Adipose tissue (tissue), 3 donors: ENCODE results near the gene OCA2. TPM values are rescaled to one million over a fixed set of nuclear protein-coding genes. Genes with fewer than 3 reads are reported as not detected.
"Not testable (repeated sequence)": the region's sequence is repeated elsewhere in the genome, so short reads cannot be mapped to it uniquely, and the experiment has no call there.

Experiments used
- H3K27ac ChIP-seq: one replicate; pipeline ENCODE4 v1.5.1; 2013; ENCODE audit warnings: low read depth, low read length
- WGBS, 3 donors: extraction: QIAGEN DNeasy Blood & Tissue Kit; methylation state at CpG; one replicate each; pipeline ENCODE4 v1.1.7; 2013; 5-methylcytosine and 5-hydroxymethylcytosine counted together
- polyA plus RNA-seq, 3 donors: library from polyadenylated mRNA; stranded (reverse); fragments of 200-250 nt; gene quantifications; one replicate each; pipeline ENCODE4 v1.2.3, GENCODE V29; 2013
- donor health status: healthy with polysubstance abuse.
- donor health status: Bipolar disorder and iron deficiency.
- donor health status: healthy.

The OCA2 gene
- polyA plus RNA-seq, 3 donors = 0.06 TPM; not detected in 2

- no peak overlapping the region for H3K27ac ChIP-seq
- WGBS, 3 donors = 85 to 86% (median 85%) methylated on average over 10 of the region's 10 CpGs
These were observed 81.6 kb downstream of the OCA2 start for GRCh38 chr15:28017423-28017924.

GRCh38 chr15:28015855-28016254 lies 83.3 kb downstream of the OCA2 start:
- 85 to 89% (median 88%) methylated on average over 10 of the region's 10 CpGs for WGBS, 3 donors

GRCh38 chr15:28014623-28015200 lies 84.4 kb downstream of the OCA2 start:
- no peak overlapping the region for H3K27ac ChIP-seq
- WGBS, 3 donors = 90 to 95% (median 93%) methylated on average over 23 of the region's 23 CpGs

More at GRCh38 chr15:28015855-28016254, 83.3 kb downstream of the OCA2 start:
- H3K27ac ChIP-seq = no peak overlapping the region

GRCh38 chr15:28013976-28014375 lies 85.1 kb downstream of the OCA2 start:
- 88 to 92% (median 90%) methylated on average over 9 of the region's 9 CpGs for WGBS, 3 donors
- no peak overlapping the region for H3K27ac ChIP-seq

- no peak overlapping the region for H3K27ac ChIP-seq
- 86 to 92% (median 89%) methylated on average over 7 of the region's 7 CpGs for WGBS, 3 donors
These were observed 85.6 kb downstream of the OCA2 start for GRCh38 chr15:28013480-28013879.

GRCh38 chr15:28012231-28012630 lies 86.9 kb downstream of the OCA2 start:
- WGBS, 3 donors = 85 to 92% (median 89%) methylated on average over 4 of the region's 4 CpGs
- H3K27ac ChIP-seq = no peak overlapping the region

GRCh38 chr15:28008175-28008574 lies 90.9 kb downstream of the OCA2 start:
- 86 to 92% (median 90%) methylated on average over 2 of the region's 2 CpGs for WGBS, 3 donors
- not testable (repeated sequence) for H3K27ac ChIP-seq

- no peak overlapping the region for H3K27ac ChIP-seq
- 82 to 83% (median 82%) methylated on average over 9 of the region's 9 CpGs for WGBS, 3 donors
These were observed 92.8 kb downstream of the OCA2 start for GRCh38 chr15:28006116-28006905.

- 89 to 93% (median 90%) methylated on average over 15 of the region's 15 CpGs for WGBS, 3 donors
- H3K27ac ChIP-seq = no peak overlapping the region
These were observed 94.0 kb downstream of the OCA2 start for GRCh38 chr15:28005004-28005527.

- H3K27ac ChIP-seq = no peak overlapping the region
- 75 to 89% (median 87%) methylated on average over 24 of the region's 24 CpGs for WGBS, 3 donors
These were observed 94.7 kb downstream of the OCA2 start for GRCh38 chr15:28004143-28005003.

GRCh38 chr15:28003302-28004037 lies 95.6 kb downstream of the OCA2 start:
- H3K27ac ChIP-seq = no peak overlapping the region
- 95 to 96% (median 95%) methylated on average over 63 of the region's 63 CpGs for WGBS, 3 donors

GRCh38 chr15:28002867-28003266 lies 96.2 kb downstream of the OCA2 start:
- WGBS, 3 donors = 76 to 90% (median 76%) methylated on average over 10 of the region's 10 CpGs

GRCh38 chr15:28002136-28002861 lies 96.8 kb downstream of the OCA2 start:
- WGBS, 3 donors = 75 to 84% (median 77%) methylated on average over 12 of the region's 12 CpGs
- no peak overlapping the region for H3K27ac ChIP-seq

More at GRCh38 chr15:28002867-28003266, 96.2 kb downstream of the OCA2 start:
- no peak overlapping the region for H3K27ac ChIP-seq

GRCh38 chr15:28001641-28002040 lies 97.5 kb downstream of the OCA2 start:
- no peak overlapping the region for H3K27ac ChIP-seq
- 76 to 81% (median 77%) methylated on average over 10 of the region's 10 CpGs for WGBS, 3 donors

- H3K27ac ChIP-seq = no peak overlapping the region
- WGBS, 3 donors = 80 to 85% (median 84%) methylated on average over 16 of the region's 16 CpGs
These were observed 104.9 kb downstream of the OCA2 start for GRCh38 chr15:27993996-27994780.

- H3K27ac ChIP-seq = no peak overlapping the region
- 79 to 89% (median 87%) methylated on average over 10 of the region's 10 CpGs for WGBS, 3 donors
These were observed 105.6 kb downstream of the OCA2 start for GRCh38 chr15:27993544-27993943.
